Mesendoderm (in vitro differentiated cells): ENCODE data around the gene UBA6. TPM values are rescaled to one million over a fixed set of nuclear protein-coding genes. Genes with fewer than 3 reads are reported as not detected.

Source experiments
- DNase-seq: peaks from one replicate; pipeline ENCODE4 v3.0.0; 2013
- H2AK5ac ChIP-seq: 2 replicates; pipeline ENCODE4 v1.6.1; 2013; ENCODE audit warnings: low read length, inconsistent platforms
- H2BK120ac ChIP-seq: 2 replicates; pipeline ENCODE4 v1.6.1; 2013; ENCODE audit warnings: low read depth, mild to moderate bottlenecking, low read length, moderate library complexity, mixed read lengths
- H2BK15ac ChIP-seq: replicated peaks from 2 replicates; pipeline ENCODE4 v1.6.1; 2013; ENCODE audit warnings: low read depth, mild to moderate bottlenecking, moderate library complexity
- H2BK5ac ChIP-seq: 2 replicates; pipeline ENCODE4 v1.6.1; 2013; ENCODE audit warnings: low read length, inconsistent platforms
- H3K18ac ChIP-seq: 2 replicates; pipeline ENCODE4 v1.6.1; 2013; ENCODE audit warnings: mild to moderate bottlenecking, low read length, mixed read lengths
- H3K23ac ChIP-seq: one replicate; pipeline ENCODE4 v1.6.1; 2013; ENCODE audit warnings: low read length
- H3K27ac ChIP-seq: 2 replicates; pipeline ENCODE4 v1.5.1; 2013; ENCODE audit warnings: low read depth, mild to moderate bottlenecking, inconsistent platforms, low read length, moderate library complexity
- H3K27me3 ChIP-seq: 2 replicates; pipeline ENCODE4 v1.6.1; 2013; ENCODE audit warnings: low read length, control low read depth, mild to moderate bottlenecking, inconsistent platforms; ENCODE audit not compliant: insufficient read depth, poor library complexity
- H3K36me3 ChIP-seq: 2 replicates; pipeline ENCODE4 v1.6.1; 2013; ENCODE audit warnings: low read length, inconsistent platforms; ENCODE audit not compliant: control insufficient read depth, insufficient read depth
- H3K4ac ChIP-seq: one replicate; pipeline ENCODE4 v1.6.1; 2013; ENCODE audit warnings: low read depth, mild to moderate bottlenecking, low read length, moderate library complexity
- H3K4me1 ChIP-seq: 2 replicates; pipeline ENCODE4 v1.6.1; 2013; ENCODE audit warnings: low read depth, low read length, inconsistent platforms; ENCODE audit not compliant: control insufficient read depth
- H3K4me2 ChIP-seq: 2 replicates; pipeline ENCODE4 v1.6.1; 2013; ENCODE audit warnings: low read length
- H3K4me3 ChIP-seq: 2 replicates; pipeline ENCODE4 v1.5.1; 2013; ENCODE audit warnings: mild to moderate bottlenecking, low read length
- H3K56ac ChIP-seq: one replicate; pipeline ENCODE4 v1.6.1; 2013; ENCODE audit warnings: low read length
- H3K79me1 ChIP-seq: 2 replicates; pipeline ENCODE4 v1.6.1; 2013; ENCODE audit warnings: low read length, inconsistent platforms
- H3K79me2 ChIP-seq: 2 replicates; pipeline ENCODE4 v1.6.1; 2013; ENCODE audit warnings: mild to moderate bottlenecking, low read length; ENCODE audit not compliant: control insufficient read depth, insufficient read depth
- H3K9ac ChIP-seq: 2 replicates; pipeline ENCODE4 v1.6.1; 2013; ENCODE audit warnings: low read length, inconsistent platforms
- H4K5ac ChIP-seq: one replicate; pipeline ENCODE4 v1.6.1; 2013; ENCODE audit warnings: low read length
- H4K8ac ChIP-seq: one replicate; pipeline ENCODE4 v1.6.1; 2013; ENCODE audit warnings: low read depth, mild to moderate bottlenecking, control low read depth, low read length, moderate library complexity
- small RNA-seq: library from polyadenylated mRNA; stranded (forward); fragments of <200 nt; extraction: miRNeasy Mini kit (QIAGEN cat#:217004); gene quantifications from one replicate; pipeline ENCODE3, GENCODE V24; 2013; ENCODE audit not compliant: insufficient read depth

The UBA6 gene

DNA sequence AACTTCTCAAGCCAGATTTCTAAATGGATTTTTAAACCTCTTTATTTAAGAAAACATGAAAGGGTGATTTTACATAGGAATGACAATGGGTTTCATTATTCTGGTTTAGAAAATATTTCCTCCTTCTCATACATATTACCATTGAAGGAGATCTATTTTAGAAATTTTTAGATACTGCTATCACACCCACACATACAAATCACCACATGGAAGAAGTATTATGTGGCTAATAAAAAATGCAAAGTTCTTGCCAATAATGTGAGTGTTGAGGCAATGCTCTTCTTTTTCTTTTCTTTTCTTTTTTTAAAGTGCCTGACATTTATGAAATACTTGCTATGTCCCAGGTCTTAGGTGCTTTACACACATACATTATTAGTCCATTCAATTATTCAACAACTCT lies 135.7 kb downstream of the UBA6 start:
- H2AK5ac ChIP-seq: no peak overlapping the region
- H3K4me2 ChIP-seq: no peak overlapping the region
- no peaks in the 10 kb centered on the region for H3K4me1 ChIP-seq
- no peak overlapping the region for H2BK120ac ChIP-seq
- H3K36me3 ChIP-seq: no peaks in the 10 kb centered on the region
- no peak overlapping the region for H4K5ac ChIP-seq
- no peaks in the 10 kb centered on the region for H3K79me1 ChIP-seq
- no peak overlapping the region for H3K56ac ChIP-seq
- no peak overlapping the region for H3K4ac ChIP-seq
- H3K27ac ChIP-seq: no peak overlapping the region
- no peak for DNase-seq
- H2BK5ac ChIP-seq: no peak overlapping the region
- H3K4me3 ChIP-seq: no peak overlapping the region
- H3K23ac ChIP-seq: no peak overlapping the region
- H2BK15ac ChIP-seq: no peak overlapping the region
- H3K18ac ChIP-seq: no peak overlapping the region
- no peak overlapping the region for H3K9ac ChIP-seq
- no peak overlapping the region for H4K8ac ChIP-seq
- H3K27me3 ChIP-seq: no peaks in the 10 kb centered on the region
- no peaks in the 10 kb centered on the region for H3K79me2 ChIP-seq

Small RNA genes lying within 50 kb of the gene (small RNA-seq; reads per million reads assigned to genes)
- gene AC096720.1: not detected
- gene RF00091: not detected
